ENCODE results near the gene MZT2B. TPM values are rescaled to one million over a fixed set of nuclear protein-coding genes. Genes with fewer than 3 reads are reported as not detected.

The MZT2B gene
- total and polyA plus RNA-seq, 2 of the 4 experiments (the other 2 are of a cell fraction) = 24.9 to 115 TPM

- no peak for TF ChIP-seq RCOR1 (IDR thresholded peaks at IDR 0.05; ENCODE audit: insufficient replicate concordance, low read length)
- intact Hi-C loops (cut with micrococcal nuclease) (no loop called here), in situ Hi-C loops (cut with MboI; ENCODE audit: low sequenced_read_pairs) (no loop called here), dilution Hi-C loops (cut with HindIII; ENCODE audit: low sequenced_read_pairs, unreplicated experiment) (no loop called here)
- POLR2A ChIA-PET (ENCODE audit: unreplicated experiment) = no interaction called here
- Histone ChIP-seq H3K27me3 (ENCODE audit: control insufficient read depth, insufficient read depth, low read length) (no peaks in the 10 kb centered on the region), H4K8ac (ENCODE audit: low read depth in 2 of 2, low read length in 2 of 2) (no peak overlapping the region), H2AFZ (replicated peaks; ENCODE audit: low read length, poor library complexity) (no peak overlapping the region), H3K23ac (ENCODE audit: low read depth, low read length) (no peak overlapping the region), H2BK15ac (ENCODE audit: low read depth, low read length) (no peak overlapping the region), H3K4me3 (ENCODE audit: insufficient read depth, low read depth, low read length) (no peak overlapping the region), H2BK120ac (ENCODE audit: low read depth, low read length) (no peak overlapping the region), H3K9ac (ENCODE audit: low read depth, low read length) (no peak overlapping the region), H3K79me1 (ENCODE audit: low read depth in 1 of 2, low read length in 2 of 2) (peaks cover 8 to 28% of the 10 kb centered on the region in 2 experiments), H2BK20ac (ENCODE audit: low read depth, low read length) (no peak overlapping the region), H3K4ac (ENCODE audit: low read depth, low read length) (no peak overlapping the region), H3K56ac (ENCODE audit: extremely low read depth, insufficient read depth, low read length) (no peak overlapping the region), H4K91ac (ENCODE audit: insufficient read depth, low read depth, low read length) (no peak overlapping the region), H2AK9ac (replicated peaks; ENCODE audit: low read depth, low read length, poor library complexity) (no peak overlapping the region), H3K18ac (ENCODE audit: low read depth, low read length) (no peak overlapping the region), H4K5ac (ENCODE audit: low read depth, low read length) (no peak overlapping the region), H3K9me3 (ENCODE audit: control insufficient read depth, insufficient read depth, low read length) (no peaks in the 10 kb centered on the region), H3K14ac (replicated peaks; ENCODE audit: low read depth, low read length) (no peak overlapping the region), H3K4me1 (ENCODE audit: control insufficient read depth, insufficient read depth, low read length) (peaks cover 7% of the 10 kb centered on the region; the same call in 1 of the 2 replicates), H3K9me1 (ENCODE audit: insufficient read depth, low read length) (peaks cover 3% of the 10 kb centered on the region; the same call in 1 of the 2 replicates), H3K4me2 (ENCODE audit: low read depth, low read length) (no peak overlapping the region), H4K20me1 (ENCODE audit: insufficient read depth, low read length) (no peaks in the 10 kb centered on the region), H3K27ac (ENCODE audit: insufficient read depth, low read length) (no peak overlapping the region), H3K36me3 (ENCODE audit: control insufficient read depth, insufficient read depth, low read length) (peaks cover 14% of the 10 kb centered on the region), H2BK5ac (ENCODE audit: low read depth, low read length, poor library complexity, severe bottlenecking) (no peak overlapping the region), H2AK5ac (ENCODE audit: low read depth, low read length) (no peak overlapping the region)
- CTCF ChIA-PET = no interaction called here
- no peak for DNase-seq
- no TSS peak for BruUV-seq (replicated peaks)
- ATAC-seq (ENCODE audit: low read depth) = no peak
- 60% methylated on average over 1 of the region's 4 CpGs; no CpG with 5 or more reads in 1 of the 2 experiments for WGBS, 2 experiments (ENCODE audit: extremely low coverage in 2 of 2, insufficient read length in 1 of 2)
Observed at GRCh38 chr2:130185896-130186295, 3.8 kb downstream of the MZT2B start.

Data from IMR-90 (cell line).